Effector memory CD8-positive, alpha-beta T cell (primary cell): Measurements from ENCODE around the gene HEXIM2.

ENCODE experiments used
- ATAC-seq: fragments of 150-1000 bp; cut with Tn5 transposase; replicated peaks from 2 replicates; pipeline ENCODE4 v1.10.0; 2021; ENCODE audit warnings: mild to moderate bottlenecking, moderate library complexity
- DNase-seq, 3 experiments: peaks; one replicate each; pipeline ENCODE4 v3.0.0; 2021
- H3K27ac Mint-ChIP-seq, 2 donors: one replicate each; pipeline ENCODE4 v1.8.0; 2022; ENCODE audit warnings: mild to moderate bottlenecking in 2 of 2, mixed read lengths in 2 of 2, moderate library complexity in 2 of 2
- H3K27me3 Mint-ChIP-seq, 2 donors: one replicate each; pipeline ENCODE4 v1.8.0; 2022; ENCODE audit warnings: mixed read lengths in 2 of 2
- H3K36me3 Mint-ChIP-seq: one replicate; pipeline ENCODE4 v1.8.0; 2022; ENCODE audit warnings: mild to moderate bottlenecking, moderate library complexity, mixed read lengths; ENCODE audit not compliant: insufficient read depth
- H3K4me1 Mint-ChIP-seq, 2 donors: one replicate each; pipeline ENCODE4 v1.8.0; 2022; ENCODE audit warnings: low read depth in 2 of 2, mixed read lengths in 2 of 2
- H3K4me3 Mint-ChIP-seq, 2 donors: one replicate each; pipeline ENCODE4 v1.8.0; 2022; ENCODE audit warnings: mild to moderate bottlenecking in 2 of 2, mixed read lengths in 2 of 2, moderate library complexity in 2 of 2
- H3K9me3 Mint-ChIP-seq, 2 donors: one replicate each; pipeline ENCODE4 v1.8.0; 2022; ENCODE audit warnings: mixed read lengths in 2 of 2

The HEXIM2 gene

GRCh38 chr17:45131616-45132319 lies 29.9 kb upstream of the HEXIM2 start:
- no peaks in the 10 kb centered on the region for H3K9me3 Mint-ChIP-seq
- DNase-seq (peak; percentile 39 to 47 (median 42)), ATAC-seq (peak; percentile 4)
- peaks cover 22% of the 10 kb centered on the region for H3K36me3 Mint-ChIP-seq
- H3K4me1 Mint-ChIP-seq = peaks cover 6 to 23% of the 10 kb centered on the region in 2 donors
- H3K27ac Mint-ChIP-seq = no peak overlapping the region
- peaks cover 0 to 12% of the 10 kb centered on the region in 2 donors for H3K27me3 Mint-ChIP-seq
- H3K4me3 Mint-ChIP-seq = peak overlapping the region; percentile 71 to 84

GRCh38 chr17:45132320-45132571 lies 29.4 kb upstream of the HEXIM2 start, which contains the start of gene PLCD3:
PLCD3 (minus strand) TSS chr17:45132515; CDS start chr17:45132410, 105 bp downstream.
- ATAC-seq (no peak), DNase-seq (no peak)

DNA sequence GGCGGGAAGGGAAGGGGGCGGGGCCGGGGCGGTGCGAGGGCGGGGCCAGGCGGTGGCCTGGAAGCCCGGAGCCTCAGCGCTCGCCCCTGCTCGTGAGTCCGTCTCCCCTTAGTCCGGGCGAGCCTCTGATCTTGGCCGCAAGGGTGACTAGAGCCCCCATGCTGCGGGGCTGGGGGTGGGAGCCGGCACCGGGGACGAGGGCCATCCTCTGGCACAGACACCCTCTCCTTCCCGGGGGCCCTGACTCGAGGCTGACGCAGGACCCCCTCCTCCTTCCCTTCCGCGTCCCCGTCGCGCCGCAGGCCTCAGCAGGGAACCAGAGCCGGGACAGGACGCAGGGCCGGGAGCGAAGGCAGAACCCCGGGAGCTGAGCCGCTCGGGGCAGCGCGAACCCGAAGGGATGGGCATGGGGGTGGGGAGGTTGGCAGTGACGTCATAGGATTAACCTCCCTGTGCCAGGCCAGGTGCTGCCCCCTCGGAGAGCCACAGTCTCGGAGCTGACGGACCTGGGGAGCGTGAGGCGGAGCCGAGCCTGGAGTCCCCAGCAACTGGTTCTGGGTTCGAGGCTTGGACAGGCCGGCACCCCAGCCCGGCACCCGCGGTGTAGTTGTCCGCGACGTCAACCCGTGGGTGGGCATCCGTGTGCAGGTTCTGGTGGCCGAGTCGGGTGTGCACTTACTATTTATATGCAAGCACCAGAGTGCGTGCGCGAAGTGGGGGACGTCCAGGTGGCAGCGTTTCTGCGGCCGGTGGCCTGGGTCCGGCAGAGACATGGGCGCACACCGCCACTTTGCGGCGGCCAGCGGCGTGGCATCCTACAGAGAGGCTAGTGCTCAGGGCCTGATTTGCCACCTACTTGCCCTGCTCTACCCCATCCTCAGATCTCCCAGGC lies 28.9 kb upstream of the HEXIM2 start:
- peak; percentile 53 to 72 (median 55) for DNase-seq
- peaks cover 0 to 12% of the 10 kb centered on the region in 2 donors for H3K27me3 Mint-ChIP-seq
- H3K36me3 Mint-ChIP-seq = peaks cover 22% of the 10 kb centered on the region

More at GRCh38 chr17:45132320-45132571, 29.4 kb upstream of the HEXIM2 start, which contains the start of gene PLCD3:
- Mint-ChIP-seq H3K4me3 (peak within 1 kb of the TSS; percentile 84 to 87), H3K27me3 (peaks cover 0 to 12% of the 10 kb centered on the region in 2 donors), H3K27ac (peak within 1 kb of the TSS; percentile 82 to 84), H3K36me3 (peaks cover 22% of the 10 kb centered on the region), H3K4me1 (peaks cover 6 to 23% of the 10 kb centered on the region in 2 donors), H3K9me3 (no peaks in the 10 kb centered on the region)

GRCh38 chr17:45135192-45135977 lies 26.3 kb upstream of the HEXIM2 start, which contains the start of gene ACBD4:
ACBD4 (plus strand) TSS chr17:45135687; CDS start chr17:45136145, 458 bp downstream.
- Mint-ChIP-seq H3K4me1 (peaks cover 6 to 29% of the 10 kb centered on the region in 2 donors), H3K9me3 (no peaks in the 10 kb centered on the region), H3K4me3 (peak within 1 kb of the TSS; percentile 85 to 87), H3K27ac (peak within 1 kb of the TSS; percentile 63 to 87), H3K36me3 (peaks cover 22% of the 10 kb centered on the region), H3K27me3 (peaks cover 0 to 12% of the 10 kb centered on the region in 2 donors)
- ATAC-seq (peak; percentile 88), DNase-seq (peak; percentile 98 to 99 (median 99))

More for the DNA sequence above, 28.9 kb upstream of the HEXIM2 start:
- ATAC-seq = peak; percentile 47
- peaks cover 6 to 26% of the 10 kb centered on the region in 2 donors for H3K4me1 Mint-ChIP-seq
- H3K4me3 Mint-ChIP-seq = peak overlapping the region; percentile 84 to 87
- no peaks in the 10 kb centered on the region for H3K9me3 Mint-ChIP-seq
- H3K27ac Mint-ChIP-seq = peak overlapping the region; percentile 82 to 84

- peaks cover 10 to 31% of the 10 kb centered on the region in 2 donors for H3K4me1 Mint-ChIP-seq
- H3K27ac Mint-ChIP-seq = peak overlapping the region; percentile 63 to 87
- peaks cover 22% of the 10 kb centered on the region for H3K36me3 Mint-ChIP-seq
- H3K9me3 Mint-ChIP-seq = no peaks in the 10 kb centered on the region
- peaks cover 0 to 4% of the 10 kb centered on the region in 2 donors for H3K27me3 Mint-ChIP-seq
- peak overlapping the region; percentile 85 to 87 for H3K4me3 Mint-ChIP-seq
- DNase-seq (no peak), ATAC-seq (no peak)
Measured at GRCh38 chr17:45135978-45136791, 25.5 kb upstream of the HEXIM2 start.

- no peaks in the 10 kb centered on the region for H3K27me3 Mint-ChIP-seq
- no peaks in the 10 kb centered on the region for H3K9me3 Mint-ChIP-seq
- DNase-seq (no peak), ATAC-seq (no peak)
- H3K4me1 Mint-ChIP-seq = peaks cover 17 to 29% of the 10 kb centered on the region in 2 donors
- peak overlapping the region; percentile 85 to 87 for H3K4me3 Mint-ChIP-seq
- peaks cover 17% of the 10 kb centered on the region for H3K36me3 Mint-ChIP-seq
- no peak overlapping the region for H3K27ac Mint-ChIP-seq
Measured at GRCh38 chr17:45136846-45137560, 24.7 kb upstream of the HEXIM2 start.

GRCh38 chr17:45137561-45138305 lies 23.9 kb upstream of the HEXIM2 start:
- no peaks in the 10 kb centered on the region for H3K27me3 Mint-ChIP-seq
- ATAC-seq (no peak), DNase-seq (no peak)
- H3K9me3 Mint-ChIP-seq = no peaks in the 10 kb centered on the region
- peak overlapping the region in 1 of 2 donors; percentile 22 for H3K4me3 Mint-ChIP-seq
- no peak overlapping the region for H3K27ac Mint-ChIP-seq
- peaks cover 17 to 29% of the 10 kb centered on the region in 2 donors for H3K4me1 Mint-ChIP-seq
- peaks cover 17% of the 10 kb centered on the region for H3K36me3 Mint-ChIP-seq

- ATAC-seq (no peak), DNase-seq (no peak)
- Mint-ChIP-seq H3K27ac (no peak overlapping the region), H3K4me3 (no peak overlapping the region), H3K9me3 (no peaks in the 10 kb centered on the region), H3K4me1 (peaks cover 20 to 25% of the 10 kb centered on the region in 2 donors), H3K27me3 (no peaks in the 10 kb centered on the region), H3K36me3 (peaks cover 10% of the 10 kb centered on the region)
Measured at GRCh38 chr17:45138911-45139532, 22.7 kb upstream of the HEXIM2 start.

DNA sequence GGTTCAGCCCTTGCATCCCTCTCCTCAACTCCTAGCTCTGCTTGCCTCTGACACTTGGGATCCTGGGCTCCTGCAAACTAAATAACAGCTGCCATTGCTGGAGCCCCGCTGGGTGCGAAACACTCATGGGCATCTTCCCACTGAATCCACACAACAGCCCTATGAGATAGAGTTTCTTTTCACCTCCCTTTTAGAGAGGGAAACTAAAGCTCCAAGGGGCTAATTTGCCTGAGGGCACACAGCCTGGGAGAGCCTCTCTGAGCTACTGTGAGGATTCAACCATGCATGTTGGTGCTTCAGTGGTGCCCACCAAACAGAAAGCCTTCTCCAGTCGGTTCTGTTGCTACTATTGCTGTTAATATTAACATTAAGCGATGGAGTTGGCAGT lies 22.1 kb upstream of the HEXIM2 start:
- no peaks in the 10 kb centered on the region for H3K9me3 Mint-ChIP-seq
- peak overlapping the region in 1 of 2 donors; percentile 29 for H3K27ac Mint-ChIP-seq
- H3K27me3 Mint-ChIP-seq = no peaks in the 10 kb centered on the region
- H3K4me1 Mint-ChIP-seq = peaks cover 20 to 25% of the 10 kb centered on the region in 2 donors
- DNase-seq = no peak
- H3K36me3 Mint-ChIP-seq = peaks cover 11% of the 10 kb centered on the region
- no peak for ATAC-seq
- no peak overlapping the region for H3K4me3 Mint-ChIP-seq

DNA sequence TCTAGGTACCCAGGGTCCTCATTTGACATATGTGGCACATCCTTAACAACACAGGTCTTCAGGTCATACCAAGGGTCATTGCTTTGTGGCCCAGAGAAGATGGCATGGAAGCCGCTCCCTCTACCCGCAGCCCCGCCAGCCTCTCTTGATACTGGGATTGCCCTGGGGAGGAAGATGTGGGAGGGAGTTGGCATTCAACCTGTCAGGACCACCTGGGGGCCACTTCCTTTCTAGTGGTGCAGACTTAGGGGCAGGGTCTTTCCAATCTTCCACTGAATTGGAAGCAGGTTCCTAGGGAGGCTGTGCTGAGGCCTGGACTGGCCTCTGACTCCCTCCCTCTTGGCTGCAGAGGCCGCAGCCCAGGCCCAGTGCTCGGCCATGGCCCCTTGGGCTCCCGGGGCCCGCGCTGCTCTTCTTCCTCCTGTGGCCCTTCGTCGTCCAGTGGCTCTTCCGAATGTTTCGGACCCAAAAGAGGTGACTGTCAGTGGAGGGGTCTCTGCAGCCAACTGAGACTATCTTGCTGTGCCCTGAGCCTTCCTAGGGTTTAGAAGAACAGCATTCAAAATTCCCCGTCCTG lies 18.5 kb upstream of the HEXIM2 start:
- H3K27ac Mint-ChIP-seq = peak overlapping the region in 1 of 2 donors; percentile 35
- peak overlapping the region; percentile 65 to 71 for H3K4me3 Mint-ChIP-seq
- ATAC-seq (no peak), DNase-seq (no peak)
- peaks cover 15% of the 10 kb centered on the region for H3K36me3 Mint-ChIP-seq
- H3K9me3 Mint-ChIP-seq = no peaks in the 10 kb centered on the region
- peaks cover 26 to 33% of the 10 kb centered on the region in 2 donors for H3K4me1 Mint-ChIP-seq
- H3K27me3 Mint-ChIP-seq = no peaks in the 10 kb centered on the region

- H3K36me3 Mint-ChIP-seq = peaks cover 21% of the 10 kb centered on the region
- H3K27ac Mint-ChIP-seq = peak overlapping the region in 1 of 2 donors; percentile 35
- peaks cover 30 to 37% of the 10 kb centered on the region in 2 donors for H3K4me1 Mint-ChIP-seq
- peaks cover 0 to 2% of the 10 kb centered on the region in 2 donors for H3K9me3 Mint-ChIP-seq
- no peak for ATAC-seq
- no peaks in the 10 kb centered on the region for H3K27me3 Mint-ChIP-seq
- H3K4me3 Mint-ChIP-seq = peak overlapping the region; percentile 65 to 71
- DNase-seq = no peak
Measured at GRCh38 chr17:45143767-45144198, 17.9 kb upstream of the HEXIM2 start.
